SK-N-SH treated with all-trans-retinoic acid at 6 μM for 48 hours (cell line): Measurements from ENCODE around the gene IP6K2.

Experiments used
- ARNTL ChIP-seq: fragments of 450-650 bp; formaldehyde crosslinking; IDR thresholded peaks from 2 replicates; pipeline ENCODE4 v1.5.0; 2020; ENCODE audit warnings: low read depth, mild to moderate bottlenecking, moderate library complexity, borderline replicate concordance
- BACH2 ChIP-seq: fragments of 250-450 bp; sonication (Bioruptor Pico); IDR thresholded peaks from 2 replicates; pipeline ENCODE4 v1.9.0; 2021; ENCODE audit warnings: mild to moderate bottlenecking, borderline replicate concordance
- CSDC2 ChIP-seq: fragments of 250-450 bp; sonication (Bioruptor Pico); IDR thresholded peaks from 2 replicates; pipeline ENCODE4 v1.5.0; 2020; ENCODE audit warnings: mild to moderate bottlenecking, moderate library complexity
- ESRRG ChIP-seq: fragments of 250-450 bp; sonication (Bioruptor Pico); IDR thresholded peaks from 2 replicates; pipeline ENCODE4 v1.6.1; 2021; ENCODE audit warnings: mild to moderate bottlenecking
- GLIS3 ChIP-seq: fragments of 250-450 bp; sonication (Bioruptor Pico); IDR thresholded peaks from 2 replicates; pipeline ENCODE4 v1.5.0; 2020; ENCODE audit warnings: mild to moderate bottlenecking, moderate library complexity
- ZFP3 ChIP-seq: fragments of 250-450 bp; sonication (Bioruptor Pico); IDR thresholded peaks from 2 replicates; pipeline ENCODE4 v1.5.0; 2020; ENCODE audit warnings: mild to moderate bottlenecking, moderate library complexity
- ZFP30 ChIP-seq: fragments of 450-650 bp; formaldehyde crosslinking; IDR thresholded peaks from 2 replicates; pipeline ENCODE4 v1.5.0; 2022; ENCODE audit warnings: mild to moderate bottlenecking, moderate library complexity
- ZNF70 ChIP-seq: fragments of 450-650 bp; formaldehyde crosslinking; IDR thresholded peaks from 2 replicates; pipeline ENCODE4 v1.5.0; 2020; ENCODE audit warnings: mild to moderate bottlenecking, moderate library complexity
- TF ChIP-seq, protein P1 (sequence below): fragments of 250-450 bp; sonication (Bioruptor Pico); IDR thresholded peaks from 2 replicates; pipeline ENCODE4 v1.8.0; 2020; ENCODE audit warnings: mild to moderate bottlenecking, moderate library complexity, borderline replicate concordance
- TF ChIP-seq, protein P2 (sequence below): fragments of 250-450 bp; sonication (Bioruptor Pico); IDR thresholded peaks from 2 replicates; pipeline ENCODE4 v1.5.1; 2020; ENCODE audit warnings: low read depth, mild to moderate bottlenecking, moderate library complexity
- TF ChIP-seq, protein P3 (sequence below): fragments of 250-450 bp; sonication (Bioruptor Pico); IDR thresholded peaks from 2 replicates; pipeline ENCODE4 v1.5.1; 2021; ENCODE audit warnings: mild to moderate bottlenecking, moderate library complexity
- TF ChIP-seq, protein P4 (sequence below): fragments of 250-450 bp; sonication (Bioruptor Pico); IDR thresholded peaks from 2 replicates; pipeline ENCODE4 v1.5.0; 2020; ENCODE audit warnings: mild to moderate bottlenecking, moderate library complexity

DNA sequence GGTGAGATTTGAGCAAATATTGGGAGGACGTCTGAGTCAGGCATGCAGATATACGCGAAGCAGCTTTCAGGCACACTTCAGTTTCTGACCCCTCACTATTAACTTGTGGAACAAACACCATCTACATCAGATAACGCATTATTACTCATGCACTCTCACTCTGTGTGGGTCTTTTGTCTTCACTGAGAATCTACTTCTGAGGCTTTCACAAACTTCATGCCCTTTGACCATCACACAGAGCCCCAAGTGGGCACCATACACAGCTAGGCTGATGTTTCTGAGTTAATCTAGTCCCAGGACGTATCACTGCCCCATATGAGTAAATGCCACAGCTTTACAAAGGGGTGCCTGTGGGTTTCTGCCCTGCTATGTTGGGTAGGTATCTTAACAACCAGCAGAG is 39.6 kb upstream of the IP6K2 start:
- TF ChIP-seq ARNTL (CRISPR knock-in tag): no peak
- TF ChIP-seq BACH2 (CRISPR knock-in tag): no peak
- TF ChIP-seq, protein P1, sequence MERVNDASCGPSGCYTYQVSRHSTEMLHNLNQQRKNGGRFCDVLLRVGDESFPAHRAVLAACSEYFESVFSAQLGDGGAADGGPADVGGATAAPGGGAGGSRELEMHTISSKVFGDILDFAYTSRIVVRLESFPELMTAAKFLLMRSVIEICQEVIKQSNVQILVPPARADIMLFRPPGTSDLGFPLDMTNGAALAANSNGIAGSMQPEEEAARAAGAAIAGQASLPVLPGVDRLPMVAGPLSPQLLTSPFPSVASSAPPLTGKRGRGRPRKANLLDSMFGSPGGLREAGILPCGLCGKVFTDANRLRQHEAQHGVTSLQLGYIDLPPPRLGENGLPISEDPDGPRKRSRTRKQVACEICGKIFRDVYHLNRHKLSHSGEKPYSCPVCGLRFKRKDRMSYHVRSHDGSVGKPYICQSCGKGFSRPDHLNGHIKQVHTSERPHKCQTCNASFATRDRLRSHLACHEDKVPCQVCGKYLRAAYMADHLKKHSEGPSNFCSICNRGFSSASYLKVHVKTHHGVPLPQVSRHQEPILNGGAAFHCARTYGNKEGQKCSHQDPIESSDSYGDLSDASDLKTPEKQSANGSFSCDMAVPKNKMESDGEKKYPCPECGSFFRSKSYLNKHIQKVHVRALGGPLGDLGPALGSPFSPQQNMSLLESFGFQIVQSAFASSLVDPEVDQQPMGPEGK: no peak
- TF ChIP-seq ZNF70 (CRISPR knock-in tag): no peak
- TF ChIP-seq GLIS3 (CRISPR knock-in tag): no peak
- TF ChIP-seq ZFP30 (CRISPR knock-in tag): no peak
- TF ChIP-seq, protein P2, sequence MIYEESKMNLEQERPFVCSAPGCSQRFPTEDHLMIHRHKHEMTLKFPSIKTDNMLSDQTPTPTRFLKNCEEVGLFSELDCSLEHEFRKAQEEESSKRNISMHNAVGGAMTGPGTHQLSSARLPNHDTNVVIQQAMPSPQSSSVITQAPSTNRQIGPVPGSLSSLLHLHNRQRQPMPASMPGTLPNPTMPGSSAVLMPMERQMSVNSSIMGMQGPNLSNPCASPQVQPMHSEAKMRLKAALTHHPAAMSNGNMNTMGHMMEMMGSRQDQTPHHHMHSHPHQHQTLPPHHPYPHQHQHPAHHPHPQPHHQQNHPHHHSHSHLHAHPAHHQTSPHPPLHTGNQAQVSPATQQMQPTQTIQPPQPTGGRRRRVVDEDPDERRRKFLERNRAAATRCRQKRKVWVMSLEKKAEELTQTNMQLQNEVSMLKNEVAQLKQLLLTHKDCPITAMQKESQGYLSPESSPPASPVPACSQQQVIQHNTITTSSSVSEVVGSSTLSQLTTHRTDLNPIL (CRISPR knock-in tag): no peak
- no peak for TF ChIP-seq ZFP3
- TF ChIP-seq ESRRG: no peak
- TF ChIP-seq, protein P3, sequence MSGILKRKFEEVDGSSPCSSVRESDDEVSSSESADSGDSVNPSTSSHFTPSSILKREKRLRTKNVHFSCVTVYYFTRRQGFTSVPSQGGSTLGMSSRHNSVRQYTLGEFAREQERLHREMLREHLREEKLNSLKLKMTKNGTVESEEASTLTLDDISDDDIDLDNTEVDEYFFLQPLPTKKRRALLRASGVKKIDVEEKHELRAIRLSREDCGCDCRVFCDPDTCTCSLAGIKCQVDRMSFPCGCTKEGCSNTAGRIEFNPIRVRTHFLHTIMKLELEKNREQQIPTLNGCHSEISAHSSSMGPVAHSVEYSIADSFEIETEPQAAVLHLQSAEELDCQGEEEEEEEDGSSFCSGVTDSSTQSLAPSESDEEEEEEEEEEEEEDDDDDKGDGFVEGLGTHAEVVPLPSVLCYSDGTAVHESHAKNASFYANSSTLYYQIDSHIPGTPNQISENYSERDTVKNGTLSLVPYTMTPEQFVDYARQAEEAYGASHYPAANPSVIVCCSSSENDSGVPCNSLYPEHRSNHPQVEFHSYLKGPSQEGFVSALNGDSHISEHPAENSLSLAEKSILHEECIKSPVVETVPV (CRISPR knock-in tag): no peak
- TF ChIP-seq CSDC2 (CRISPR knock-in tag): no peak
- TF ChIP-seq, protein P4, sequence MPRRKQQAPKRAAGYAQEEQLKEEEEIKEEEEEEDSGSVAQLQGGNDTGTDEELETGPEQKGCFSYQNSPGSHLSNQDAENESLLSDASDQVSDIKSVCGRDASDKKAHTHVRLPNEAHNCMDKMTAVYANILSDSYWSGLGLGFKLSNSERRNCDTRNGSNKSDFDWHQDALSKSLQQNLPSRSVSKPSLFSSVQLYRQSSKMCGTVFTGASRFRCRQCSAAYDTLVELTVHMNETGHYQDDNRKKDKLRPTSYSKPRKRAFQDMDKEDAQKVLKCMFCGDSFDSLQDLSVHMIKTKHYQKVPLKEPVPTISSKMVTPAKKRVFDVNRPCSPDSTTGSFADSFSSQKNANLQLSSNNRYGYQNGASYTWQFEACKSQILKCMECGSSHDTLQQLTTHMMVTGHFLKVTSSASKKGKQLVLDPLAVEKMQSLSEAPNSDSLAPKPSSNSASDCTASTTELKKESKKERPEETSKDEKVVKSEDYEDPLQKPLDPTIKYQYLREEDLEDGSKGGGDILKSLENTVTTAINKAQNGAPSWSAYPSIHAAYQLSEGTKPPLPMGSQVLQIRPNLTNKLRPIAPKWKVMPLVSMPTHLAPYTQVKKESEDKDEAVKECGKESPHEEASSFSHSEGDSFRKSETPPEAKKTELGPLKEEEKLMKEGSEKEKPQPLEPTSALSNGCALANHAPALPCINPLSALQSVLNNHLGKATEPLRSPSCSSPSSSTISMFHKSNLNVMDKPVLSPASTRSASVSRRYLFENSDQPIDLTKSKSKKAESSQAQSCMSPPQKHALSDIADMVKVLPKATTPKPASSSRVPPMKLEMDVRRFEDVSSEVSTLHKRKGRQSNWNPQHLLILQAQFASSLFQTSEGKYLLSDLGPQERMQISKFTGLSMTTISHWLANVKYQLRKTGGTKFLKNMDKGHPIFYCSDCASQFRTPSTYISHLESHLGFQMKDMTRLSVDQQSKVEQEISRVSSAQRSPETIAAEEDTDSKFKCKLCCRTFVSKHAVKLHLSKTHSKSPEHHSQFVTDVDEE: no peak
